SK-N-SH (cell line): ENCODE results near the gene ARHGEF26. TPM values are rescaled to one million over a fixed set of nuclear protein-coding genes. Genes with fewer than 3 reads are reported as not detected.

ENCODE experiments used
- CTCF ChIA-PET: fragments of 300-600, 350-600 bp; formaldehyde crosslinking; extraction: SDS; loops from one replicate; lab custom pipeline; 2021; lab: Yijun Ruan, JAX
- POLR2A ChIA-PET: fragments of 350-600 bp; sonication (Branson Sonifier 250); formaldehyde crosslinking; extraction: SDS; loops from one replicate; lab custom pipeline; 2020; ENCODE audit warnings: antibody characterized with exemption, inconsistent platforms; lab: Yijun Ruan, JAX
- DNase-seq: peaks from one replicate; pipeline ENCODE4 v3.0.0; 2012
- H2AFZ ChIP-seq: fragments of 200-600 bp; sonication (generic); 2 replicates; pipeline ENCODE4 v1.8.1; 2016; ENCODE audit warnings: antibody characterized with exemption, mild to moderate bottlenecking, low read depth
- H3F3A ChIP-seq: fragments of 200-600 bp; sonication (generic); replicated peaks from 2 replicates; pipeline ENCODE3; 2016; ENCODE audit warnings: antibody characterized with exemption, mild to moderate bottlenecking; ENCODE audit not compliant: insufficient read depth
- H3K27ac ChIP-seq, 2 experiments: fragments of 200-500 bp in 1 of 2; fragments of 200-600 bp in 1 of 2; sonication (Bioruptor generic) in 1 of 2; sonication (generic), shearing (Covaris generic) in 1 of 2; 2 replicates each; pipeline versions ENCODE4 v1.5.1 to v1.6.1; 2014 to 2016; ENCODE audit warnings: low read depth in 2 of 2, inconsistent platforms in 1 of 2, low read length in 1 of 2, mild to moderate bottlenecking in 1 of 2, mixed read lengths in 1 of 2
- H3K27me3 ChIP-seq: fragments of 200-600 bp; sonication (generic), shearing (Covaris generic); 2 replicates; pipeline ENCODE4 v1.6.1; 2016; ENCODE audit warnings: mixed run types; ENCODE audit not compliant: insufficient read depth
- H3K36me3 ChIP-seq, 2 experiments: fragments of 200-500 bp in 1 of 2; fragments of 200-600 bp in 1 of 2; sonication (Bioruptor generic) in 1 of 2; sonication (generic) in 1 of 2; replicated peaks in 1 of 2; 2 replicates each; pipeline versions ENCODE3 to v1.5.1; 2014 to 2016; ENCODE audit warnings: low read length in 1 of 2, mild to moderate bottlenecking in 1 of 2; ENCODE audit not compliant: insufficient read depth in 2 of 2, control insufficient read depth in 1 of 2
- H3K4me1 ChIP-seq, 2 experiments: fragments of 200-500 bp in 1 of 2; fragments of 200-600 bp in 1 of 2; sonication (Bioruptor generic) in 1 of 2; sonication (generic), shearing (Covaris generic) in 1 of 2; 2 replicates each; pipeline versions ENCODE4 v1.5.1 to v1.6.1; 2014 to 2016; ENCODE audit warnings: low read depth in 1 of 2, low read length in 1 of 2, mixed run types in 1 of 2; ENCODE audit not compliant: insufficient read depth in 2 of 2, control insufficient read depth in 1 of 2
- H3K4me2 ChIP-seq: fragments of 200-600 bp; sonication (generic), shearing (Covaris generic); 2 replicates; pipeline ENCODE4 v1.6.1; 2017; ENCODE audit warnings: mixed run types
- H3K4me3 ChIP-seq, 2 experiments: fragments of 200-500 bp in 1 of 2; fragments of 200-600 bp in 1 of 2; sonication (Bioruptor generic) in 1 of 2; sonication (generic), shearing (Covaris generic) in 1 of 2; 2 replicates each; pipeline versions ENCODE4 v1.5.1 to v1.8.1; 2014 to 2016; ENCODE audit warnings: low read depth in 2 of 2, inconsistent platforms in 1 of 2, low read length in 1 of 2, mild to moderate bottlenecking in 1 of 2, mixed read lengths in 1 of 2, moderate library complexity in 1 of 2
- H3K79me2 ChIP-seq: fragments of 200-600 bp; sonication (generic); 2 replicates; pipeline ENCODE4 v1.8.1; 2017; ENCODE audit warnings: mild to moderate bottlenecking; ENCODE audit not compliant: insufficient read depth
- H3K9ac ChIP-seq: fragments of 200-600 bp; sonication (generic); 2 replicates; pipeline ENCODE4 v1.6.1; 2017; ENCODE audit warnings: mixed run types
- H3K9me2 ChIP-seq: fragments of 200-600 bp; sonication (generic); 2 replicates; pipeline ENCODE4 v1.6.1; 2017; ENCODE audit warnings: mixed run types
- H3K9me3 ChIP-seq: fragments of 200-600 bp; sonication (generic); 2 replicates; pipeline ENCODE4 v1.6.1; 2017; ENCODE audit warnings: mixed run types, mild to moderate bottlenecking, moderate library complexity
- H4K20me1 ChIP-seq: fragments of 200-600 bp; sonication (generic); 2 replicates; pipeline ENCODE4 v1.6.1; 2017; ENCODE audit warnings: mild to moderate bottlenecking, mixed run types; ENCODE audit not compliant: insufficient read depth
- EP300 ChIP-seq, 2 experiments: IDR thresholded peaks; 2 replicates each; pipeline versions ENCODE4 v1.4.0 to v1.6.1; 2012; ENCODE audit warnings: borderline replicate concordance in 1 of 2, low read depth in 1 of 2, low read length in 1 of 2
- FOSL2 ChIP-seq: IDR thresholded peaks from 2 replicates; pipeline ENCODE4 v1.4.0; 2012; ENCODE audit warnings: low read depth, mild to moderate bottlenecking, moderate library complexity, borderline replicate concordance
- FOXJ3 ChIP-seq: sonication (generic); formaldehyde crosslinking; IDR thresholded peaks from 2 replicates; pipeline ENCODE4 v1.5.1; 2020; ENCODE audit warnings: mild to moderate bottlenecking, missing genetic modification reagents
- FOXM1 ChIP-seq: IDR thresholded peaks from 2 replicates; pipeline ENCODE4 v1.4.0; 2012; ENCODE audit warnings: low read depth, mild to moderate bottlenecking
- GATA2 ChIP-seq: sonication (generic); formaldehyde crosslinking; IDR thresholded peaks from 2 replicates; pipeline ENCODE4 v1.5.0; 2020; ENCODE audit warnings: mild to moderate bottlenecking, missing genetic modification reagents
- MXI1 ChIP-seq: IDR thresholded peaks from 2 replicates; pipeline ENCODE4 v1.6.1; 2012; ENCODE audit warnings: mild to moderate bottlenecking, low read depth, low read length, improper control_type of control experiment
- POLR2AphosphoS5 ChIP-seq: IDR thresholded peaks from 2 replicates; pipeline ENCODE4 v1.6.1; 2012; ENCODE audit warnings: low read depth, low read length
- RCOR1 ChIP-seq: fragments of 150-350 bp; IDR thresholded peaks from 2 replicates; pipeline ENCODE4 v1.6.1; 2017; ENCODE audit warnings: antibody characterized with exemption, low read length
- RFX5 ChIP-seq: IDR thresholded peaks from 2 replicates; pipeline ENCODE4 v1.6.1; 2012; ENCODE audit warnings: mild to moderate bottlenecking, improper control_type of control experiment, low read length
- RXRA ChIP-seq: IDR thresholded peaks from 2 replicates; pipeline ENCODE4 v1.4.0; 2012; ENCODE audit warnings: low read depth, mild to moderate bottlenecking, borderline replicate concordance
- SMC3 ChIP-seq: IDR thresholded peaks from 2 replicates; pipeline ENCODE4 v1.6.1; 2012; ENCODE audit warnings: low read depth, low read length, improper control_type of control experiment
- TAF1 ChIP-seq: IDR thresholded peaks from 2 replicates; pipeline ENCODE4 v1.6.1; 2012; ENCODE audit warnings: low read depth, mild to moderate bottlenecking, low read length, moderate library complexity, borderline replicate concordance
- YY1 ChIP-seq: IDR thresholded peaks from 2 replicates; pipeline ENCODE4 v1.4.0; 2012; ENCODE audit warnings: low read depth, mild to moderate bottlenecking
- WGBS: methylation state at CpG from one replicate; pipeline ENCODE4 v1.1.6; 2017; ENCODE audit warnings: low lambda C conversion rate; 5-methylcytosine and 5-hydroxymethylcytosine counted together
- polyA plus RNA-seq, 3 experiments: library from polyadenylated mRNA; depleted of rRNA; stranded (reverse); fragments of >200 nt; gene quantifications; 2 replicates each; pipeline ENCODE4 v1.2.3, GENCODE V29; 2012
- TF ChIP-seq, protein P1 (sequence below): IDR thresholded peaks from 2 replicates; pipeline ENCODE4 v1.4.0; 2012; ENCODE audit warnings: low read depth, borderline replicate concordance
- TF ChIP-seq, protein P2 (sequence below): fragments of 150-350 bp; IDR thresholded peaks from 2 replicates; pipeline ENCODE4 v1.6.1; 2017; ENCODE audit warnings: antibody characterized with exemption, low read length, low read depth, borderline replicate concordance
- TF ChIP-seq, protein P3 (sequence below): IDR thresholded peaks from 2 replicates; pipeline ENCODE4 v1.4.0; 2012; ENCODE audit warnings: low read depth, borderline replicate concordance

ARHGEF26 gene
- polyA plus RNA-seq, 1 of the 3 experiments (the other 2 are of a cell fraction), result 1.2 TPM

DNA sequence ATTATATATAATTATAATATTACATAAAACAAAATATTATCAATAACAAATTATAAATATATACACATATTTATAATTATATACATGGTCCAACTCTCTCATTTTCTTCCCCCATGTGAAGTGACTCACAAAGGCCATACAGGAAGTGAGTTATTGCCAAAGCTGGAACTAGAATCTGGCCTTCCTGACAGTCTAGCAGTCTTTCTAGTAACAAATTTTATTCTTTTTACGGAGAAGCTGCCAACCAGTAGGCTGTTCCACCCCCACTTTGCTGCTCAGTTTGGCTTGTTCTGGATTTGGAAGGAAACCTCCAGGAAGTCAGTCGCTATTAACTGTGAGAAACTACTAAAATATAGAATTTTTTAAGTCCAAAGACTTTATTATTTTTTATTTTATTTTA is 123.5 kb downstream of the ARHGEF26 start (continued):
- TF ChIP-seq, protein P1, sequence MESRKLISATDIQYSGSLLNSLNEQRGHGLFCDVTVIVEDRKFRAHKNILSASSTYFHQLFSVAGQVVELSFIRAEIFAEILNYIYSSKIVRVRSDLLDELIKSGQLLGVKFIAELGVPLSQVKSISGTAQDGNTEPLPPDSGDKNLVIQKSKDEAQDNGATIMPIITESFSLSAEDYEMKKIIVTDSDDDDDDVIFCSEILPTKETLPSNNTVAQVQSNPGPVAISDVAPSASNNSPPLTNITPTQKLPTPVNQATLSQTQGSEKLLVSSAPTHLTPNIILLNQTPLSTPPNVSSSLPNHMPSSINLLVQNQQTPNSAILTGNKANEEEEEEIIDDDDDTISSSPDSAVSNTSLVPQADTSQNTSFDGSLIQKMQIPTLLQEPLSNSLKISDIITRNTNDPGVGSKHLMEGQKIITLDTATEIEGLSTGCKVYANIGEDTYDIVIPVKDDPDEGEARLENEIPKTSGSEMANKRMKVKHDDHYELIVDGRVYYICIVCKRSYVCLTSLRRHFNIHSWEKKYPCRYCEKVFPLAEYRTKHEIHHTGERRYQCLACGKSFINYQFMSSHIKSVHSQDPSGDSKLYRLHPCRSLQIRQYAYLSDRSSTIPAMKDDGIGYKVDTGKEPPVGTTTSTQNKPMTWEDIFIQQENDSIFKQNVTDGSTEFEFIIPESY, result no peak
- TF ChIP-seq TAF1 (no peak), FOSL2 (no peak), MXI1 (no peak)
- TF ChIP-seq, all 33 proteins: peak for 0

DNA sequence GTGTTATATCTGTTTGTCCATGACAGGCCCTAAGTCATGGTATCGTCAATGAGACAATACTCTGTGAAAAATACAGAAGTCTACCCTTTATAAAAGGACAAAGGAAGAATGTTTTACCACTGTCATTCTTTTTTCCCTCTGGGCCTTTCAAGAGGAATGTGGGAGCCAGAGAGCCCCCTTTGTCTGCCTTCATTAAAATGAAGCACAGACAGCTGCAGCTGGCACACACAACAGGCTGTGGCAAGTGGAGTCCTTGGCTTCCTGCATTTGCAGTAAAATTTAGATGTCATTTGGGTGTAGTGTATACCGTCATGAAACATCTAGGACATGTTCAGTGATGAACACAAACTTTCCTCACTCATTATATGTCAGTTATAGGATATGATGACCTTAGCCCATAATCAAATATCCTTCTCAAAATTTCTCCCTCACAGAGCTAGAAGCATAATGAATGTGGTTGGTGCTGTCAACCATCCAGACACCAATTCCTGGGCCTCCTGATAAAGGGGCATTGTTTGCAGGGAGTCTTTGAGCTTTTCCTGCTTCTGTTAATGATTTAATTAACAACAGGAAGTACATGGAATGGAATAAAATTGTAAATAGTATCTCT is 126.7 kb downstream of the ARHGEF26 start:
- ChIA-PET POLR2A (no interaction called here), CTCF (interaction anchor here (1.0 kb wide), 1 partner anchor 152 kb away, joined by 3 read pairs; no protein-coding TSS in a partner anchor)
- no peaks in the 10 kb centered on the region for H3K79me2 ChIP-seq
- H3K27me3 ChIP-seq, result no peaks in the 10 kb centered on the region
- H3K4me1 ChIP-seq, result peaks cover 9 to 10% of the 10 kb centered on the region in 2 experiments; a peak in 3 of 4 replicates
- no peak for DNase-seq
- no peaks in the 10 kb centered on the region for H4K20me1 ChIP-seq
- peak overlapping the region in 1 of 2 experiments; percentile 28; a peak in 1 of 4 replicates for H3K27ac ChIP-seq
- 98% methylated on average over 2 of the region's 2 CpGs for WGBS
- no peak overlapping the region for H3K4me2 ChIP-seq
- TF ChIP-seq, protein P2, sequence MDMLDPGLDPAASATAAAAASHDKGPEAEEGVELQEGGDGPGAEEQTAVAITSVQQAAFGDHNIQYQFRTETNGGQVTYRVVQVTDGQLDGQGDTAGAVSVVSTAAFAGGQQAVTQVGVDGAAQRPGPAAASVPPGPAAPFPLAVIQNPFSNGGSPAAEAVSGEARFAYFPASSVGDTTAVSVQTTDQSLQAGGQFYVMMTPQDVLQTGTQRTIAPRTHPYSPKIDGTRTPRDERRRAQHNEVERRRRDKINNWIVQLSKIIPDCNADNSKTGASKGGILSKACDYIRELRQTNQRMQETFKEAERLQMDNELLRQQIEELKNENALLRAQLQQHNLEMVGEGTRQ, result no peak
- TF ChIP-seq GATA2 (CRISPR knock-in tag) (no peak), EP300 (IDR thresholded peaks at IDR 0.05; ENCODE audit: borderline replicate concordance in 1 of 2, low read depth in 1 of 2, low read length in 1 of 2) (no peak), YY1 (no peak), FOXJ3 (CRISPR knock-in tag) (no peak), SMC3 (no peak), POLR2AphosphoS5 (no peak), FOXM1 (no peak), RCOR1 (no peak), RXRA (no peak), RFX5 (no peak)
- TF ChIP-seq, protein P3, sequence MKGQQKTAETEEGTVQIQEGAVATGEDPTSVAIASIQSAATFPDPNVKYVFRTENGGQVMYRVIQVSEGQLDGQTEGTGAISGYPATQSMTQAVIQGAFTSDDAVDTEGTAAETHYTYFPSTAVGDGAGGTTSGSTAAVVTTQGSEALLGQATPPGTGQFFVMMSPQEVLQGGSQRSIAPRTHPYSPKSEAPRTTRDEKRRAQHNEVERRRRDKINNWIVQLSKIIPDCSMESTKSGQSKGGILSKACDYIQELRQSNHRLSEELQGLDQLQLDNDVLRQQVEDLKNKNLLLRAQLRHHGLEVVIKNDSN, result no peak
- H3K9me3 ChIP-seq, result no peaks in the 10 kb centered on the region
- no peaks in the 10 kb centered on the region for H3K9me2 ChIP-seq
- H3K9ac ChIP-seq, result no peak overlapping the region
- H3F3A ChIP-seq, result peaks cover 7% of the 10 kb centered on the region
- H2AFZ ChIP-seq, result no peak overlapping the region
- peaks cover 4 to 21% of the 10 kb centered on the region in 2 experiments for H3K36me3 ChIP-seq
- no peak overlapping the region for H3K4me3 ChIP-seq
